ENCODE data around the gene MOV10L1.

MOV10L1 gene

GRCh38 chr22:50186181-50186714 is 96.4 kb downstream of the MOV10L1 start:
- Histone ChIP-seq H2BK120ac (ENCODE audit: low read depth, low read length) (no peak overlapping the region), H2BK15ac (replicated peaks; ENCODE audit: low read depth) (no peak overlapping the region), H3K4me1 (ENCODE audit: control insufficient read depth, low read depth, low read length) (peaks cover 2% of the 10 kb centered on the region), H4K8ac (ENCODE audit: low read depth, low read length) (no peak overlapping the region), H3K23ac (ENCODE audit: low read length) (peak overlapping the region; percentile 80), H3K56ac (ENCODE audit: low read length) (peak overlapping the region; percentile 91), H3K18ac (ENCODE audit: low read length) (peak overlapping the region; percentile 66), H3K4me2 (ENCODE audit: low read length) (peak overlapping the region; percentile 85), H3K79me1 (ENCODE audit: low read length) (peaks cover 11% of the 10 kb centered on the region), H2AK5ac (ENCODE audit: low read length) (no peak overlapping the region), H3K4me3 (ENCODE audit: low read length) (peak overlapping the region; percentile 64), H3K27me3 (ENCODE audit: insufficient read depth, low read length, poor library complexity) (no peaks in the 10 kb centered on the region), H3K27ac (ENCODE audit: low read depth, low read length) (no peak overlapping the region), H2BK5ac (ENCODE audit: low read length) (no peak overlapping the region), H3K79me2 (ENCODE audit: control insufficient read depth, insufficient read depth, low read length) (peaks cover 10% of the 10 kb centered on the region), H3K9ac (ENCODE audit: low read length) (peak overlapping the region; percentile 88), H4K5ac (ENCODE audit: low read length) (no peak overlapping the region), H3K36me3 (ENCODE audit: control insufficient read depth, insufficient read depth, low read length) (no peaks in the 10 kb centered on the region), H3K4ac (ENCODE audit: low read depth, low read length) (peak overlapping the region; percentile 87)
- WGBS (ENCODE audit: extremely low coverage, insufficient coverage, low lambda C conversion rate) = no CpG with 5 or more reads among the region's 47 CpGs
- no peak for DNase-seq

- Histone ChIP-seq H3K23ac (ENCODE audit: low read length) (peak overlapping the region; percentile 90), H2AK5ac (ENCODE audit: low read length) (no peak overlapping the region), H3K9ac (ENCODE audit: low read length) (peak overlapping the region; percentile 88), H3K27me3 (ENCODE audit: insufficient read depth, low read length, poor library complexity) (no peaks in the 10 kb centered on the region), H4K8ac (ENCODE audit: low read depth, low read length) (no peak overlapping the region), H3K27ac (ENCODE audit: low read depth, low read length) (no peak overlapping the region), H4K5ac (ENCODE audit: low read length) (no peak overlapping the region), H2BK5ac (ENCODE audit: low read length) (no peak overlapping the region), H3K18ac (ENCODE audit: low read length) (no peak overlapping the region), H3K4me1 (ENCODE audit: control insufficient read depth, low read depth, low read length) (peaks cover 2% of the 10 kb centered on the region), H2BK15ac (replicated peaks; ENCODE audit: low read depth) (no peak overlapping the region), H3K4ac (ENCODE audit: low read depth, low read length) (no peak overlapping the region), H3K79me1 (ENCODE audit: low read length) (peaks cover 14% of the 10 kb centered on the region), H2BK120ac (ENCODE audit: low read depth, low read length) (no peak overlapping the region), H3K4me3 (ENCODE audit: low read length) (peak overlapping the region; percentile 64), H3K36me3 (ENCODE audit: control insufficient read depth, insufficient read depth, low read length) (no peaks in the 10 kb centered on the region), H3K56ac (ENCODE audit: low read length) (peak overlapping the region; percentile 91), H3K4me2 (ENCODE audit: low read length) (peak overlapping the region; percentile 85), H3K79me2 (ENCODE audit: control insufficient read depth, insufficient read depth, low read length) (peaks cover 14% of the 10 kb centered on the region)
- no peak for DNase-seq
- WGBS (ENCODE audit: extremely low coverage, insufficient coverage, low lambda C conversion rate) = no CpG with 5 or more reads among the region's 26 CpGs
Measured at GRCh38 chr22:50186761-50187523, 97.1 kb downstream of the MOV10L1 start.

GRCh38 chr22:50188356-50188755 is 98.5 kb downstream of the MOV10L1 start:
- H3K4me3 ChIP-seq (ENCODE audit: low read length) = no peak overlapping the region

GRCh38 chr22:50189184-50189848 is 99.5 kb downstream of the MOV10L1 start:
- Histone ChIP-seq H2BK120ac (ENCODE audit: low read depth, low read length) (no peak overlapping the region), H3K27me3 (ENCODE audit: insufficient read depth, low read length, poor library complexity) (no peaks in the 10 kb centered on the region), H3K79me2 (ENCODE audit: control insufficient read depth, insufficient read depth, low read length) (peaks cover 16% of the 10 kb centered on the region), H3K18ac (ENCODE audit: low read length) (no peak overlapping the region), H3K36me3 (ENCODE audit: control insufficient read depth, insufficient read depth, low read length) (peaks cover 6% of the 10 kb centered on the region), H3K27ac (ENCODE audit: low read depth, low read length) (no peak overlapping the region), H2BK15ac (replicated peaks; ENCODE audit: low read depth) (no peak overlapping the region), H3K9ac (ENCODE audit: low read length) (no peak overlapping the region), H3K4me2 (ENCODE audit: low read length) (no peak overlapping the region), H3K23ac (ENCODE audit: low read length) (no peak overlapping the region), H3K4me1 (ENCODE audit: control insufficient read depth, low read depth, low read length) (peaks cover 2% of the 10 kb centered on the region), H2BK5ac (ENCODE audit: low read length) (no peak overlapping the region), H4K5ac (ENCODE audit: low read length) (no peak overlapping the region), H3K4ac (ENCODE audit: low read depth, low read length) (no peak overlapping the region), H3K4me3 (ENCODE audit: low read length) (no peak overlapping the region), H3K56ac (ENCODE audit: low read length) (no peak overlapping the region), H2AK5ac (ENCODE audit: low read length) (no peak overlapping the region), H3K79me1 (ENCODE audit: low read length) (peaks cover 15% of the 10 kb centered on the region), H4K8ac (ENCODE audit: low read depth, low read length) (no peak overlapping the region)
- WGBS (ENCODE audit: extremely low coverage, insufficient coverage, low lambda C conversion rate) = no CpG with 5 or more reads among the region's 20 CpGs
- no peak for DNase-seq

More at GRCh38 chr22:50188356-50188755, 98.5 kb downstream of the MOV10L1 start:
- H3K4ac ChIP-seq (ENCODE audit: low read depth, low read length) = no peak overlapping the region
- H4K5ac ChIP-seq (ENCODE audit: low read length) = no peak overlapping the region
- no peak overlapping the region for H2AK5ac ChIP-seq (ENCODE audit: low read length)
- H3K36me3 ChIP-seq (ENCODE audit: control insufficient read depth, insufficient read depth, low read length) = peaks cover under 1% of the 10 kb centered on the region
- peaks cover 16% of the 10 kb centered on the region for H3K79me2 ChIP-seq (ENCODE audit: control insufficient read depth, insufficient read depth, low read length)
- no peaks in the 10 kb centered on the region for H3K27me3 ChIP-seq (ENCODE audit: insufficient read depth, low read length, poor library complexity)
- H2BK15ac ChIP-seq (replicated peaks; ENCODE audit: low read depth) = no peak overlapping the region
- no peak overlapping the region for H3K23ac ChIP-seq (ENCODE audit: low read length)
- no peak overlapping the region for H3K56ac ChIP-seq (ENCODE audit: low read length)
- no peak overlapping the region for H3K4me2 ChIP-seq (ENCODE audit: low read length)
- no peak for DNase-seq
- H3K79me1 ChIP-seq (ENCODE audit: low read length) = peaks cover 15% of the 10 kb centered on the region
- no peak overlapping the region for H2BK120ac ChIP-seq (ENCODE audit: low read depth, low read length)
- H3K4me1 ChIP-seq (ENCODE audit: control insufficient read depth, low read depth, low read length) = peaks cover 2% of the 10 kb centered on the region
- H3K9ac ChIP-seq (ENCODE audit: low read length) = no peak overlapping the region
- no peak overlapping the region for H3K18ac ChIP-seq (ENCODE audit: low read length)
- H4K8ac ChIP-seq (ENCODE audit: low read depth, low read length) = no peak overlapping the region
- H2BK5ac ChIP-seq (ENCODE audit: low read length) = no peak overlapping the region
- no peak overlapping the region for H3K27ac ChIP-seq (ENCODE audit: low read depth, low read length)
- WGBS (ENCODE audit: extremely low coverage, insufficient coverage, low lambda C conversion rate) = no CpG with 5 or more reads among the region's 11 CpGs

GRCh38 chr22:50189849-50190181 is 100.0 kb downstream of the MOV10L1 start:
- peak overlapping the region; percentile 9 for H3K4me2 ChIP-seq (ENCODE audit: low read length)
- peaks cover 7% of the 10 kb centered on the region for H3K36me3 ChIP-seq (ENCODE audit: control insufficient read depth, insufficient read depth, low read length)
- peak overlapping the region; percentile 45 for H3K23ac ChIP-seq (ENCODE audit: low read length)
- H2AK5ac ChIP-seq (ENCODE audit: low read length) = no peak overlapping the region
- no peak overlapping the region for H2BK120ac ChIP-seq (ENCODE audit: low read depth, low read length)
- H3K4me3 ChIP-seq (ENCODE audit: low read length) = no peak overlapping the region
- no peak overlapping the region for H2BK5ac ChIP-seq (ENCODE audit: low read length)
- WGBS (ENCODE audit: extremely low coverage, insufficient coverage, low lambda C conversion rate) = no CpG with 5 or more reads among the region's 4 CpGs
- H4K5ac ChIP-seq (ENCODE audit: low read length) = no peak overlapping the region
- H2BK15ac ChIP-seq (replicated peaks; ENCODE audit: low read depth) = no peak overlapping the region
- no peak overlapping the region for H3K27ac ChIP-seq (ENCODE audit: low read depth, low read length)
- H3K56ac ChIP-seq (ENCODE audit: low read length) = peak overlapping the region; percentile 70
- no peaks in the 10 kb centered on the region for H3K27me3 ChIP-seq (ENCODE audit: insufficient read depth, low read length, poor library complexity)
- peak; percentile 33 for DNase-seq
- no peak overlapping the region for H3K4ac ChIP-seq (ENCODE audit: low read depth, low read length)
- H3K79me2 ChIP-seq (ENCODE audit: control insufficient read depth, insufficient read depth, low read length) = peaks cover 16% of the 10 kb centered on the region
- H3K9ac ChIP-seq (ENCODE audit: low read length) = peak overlapping the region; percentile 57
- peaks cover 2% of the 10 kb centered on the region for H3K4me1 ChIP-seq (ENCODE audit: control insufficient read depth, low read depth, low read length)
- H3K18ac ChIP-seq (ENCODE audit: low read length) = no peak overlapping the region
- H3K79me1 ChIP-seq (ENCODE audit: low read length) = peaks cover 15% of the 10 kb centered on the region
- no peak overlapping the region for H4K8ac ChIP-seq (ENCODE audit: low read depth, low read length)

Data from mesendoderm (in vitro differentiated cells).